Measurements from ENCODE around the gene ACADSB. TPM values are rescaled to one million over a fixed set of nuclear protein-coding genes. Genes with fewer than 3 reads are reported as not detected.
A peak's percentile ranks its signal among the peaks of the same experiment; 100 is the strongest.

The ACADSB gene
- total and polyA plus RNA-seq, 2 experiments from 2014 or later: 40.6 to 50.6 TPM

- Histone ChIP-seq H3K27me3 (no peaks in the 10 kb centered on the region), H3K4me3 (peak overlapping the region; percentile 64), H3K4me1 (ENCODE audit: insufficient read depth) (peaks cover 18% of the 10 kb centered on the region), H3K4me2 (peak overlapping the region; percentile 80), H4K20me1 (ENCODE audit: insufficient read depth, poor library complexity, severe bottlenecking) (peaks cover 29% of the 10 kb centered on the region), H3K9me3 (ENCODE audit: low read depth) (no peaks in the 10 kb centered on the region), H3K36me3 (replicated peaks; ENCODE audit: insufficient read depth, low read depth) (no peaks in the 10 kb centered on the region), H3K79me2 (peaks cover 80% of the 10 kb centered on the region), H3K27ac (peak overlapping the region; percentile 89), H3K9me2 (replicated peaks; ENCODE audit: insufficient read depth) (no peaks in the 10 kb centered on the region), H2AFZ (peak overlapping the region; percentile 82)
- DNase-seq (ENCODE audit: low spot score): peak; percentile 80
- WGBS (ENCODE audit: low lambda C conversion rate, missing lambda C conversion rate): 5% methylated on average over 29 of the region's 30 CpGs
- TF ChIP-seq EZH2phosphoT487 (IDR thresholded peaks at IDR 0.05; ENCODE audit: low read depth, severe bottlenecking, unreplicated experiment) (no peak), EZH2 (IDR thresholded peaks at IDR 0.05; ENCODE audit: borderline replicate concordance) (no peak)
- TF ChIP-seq, protein P1, sequence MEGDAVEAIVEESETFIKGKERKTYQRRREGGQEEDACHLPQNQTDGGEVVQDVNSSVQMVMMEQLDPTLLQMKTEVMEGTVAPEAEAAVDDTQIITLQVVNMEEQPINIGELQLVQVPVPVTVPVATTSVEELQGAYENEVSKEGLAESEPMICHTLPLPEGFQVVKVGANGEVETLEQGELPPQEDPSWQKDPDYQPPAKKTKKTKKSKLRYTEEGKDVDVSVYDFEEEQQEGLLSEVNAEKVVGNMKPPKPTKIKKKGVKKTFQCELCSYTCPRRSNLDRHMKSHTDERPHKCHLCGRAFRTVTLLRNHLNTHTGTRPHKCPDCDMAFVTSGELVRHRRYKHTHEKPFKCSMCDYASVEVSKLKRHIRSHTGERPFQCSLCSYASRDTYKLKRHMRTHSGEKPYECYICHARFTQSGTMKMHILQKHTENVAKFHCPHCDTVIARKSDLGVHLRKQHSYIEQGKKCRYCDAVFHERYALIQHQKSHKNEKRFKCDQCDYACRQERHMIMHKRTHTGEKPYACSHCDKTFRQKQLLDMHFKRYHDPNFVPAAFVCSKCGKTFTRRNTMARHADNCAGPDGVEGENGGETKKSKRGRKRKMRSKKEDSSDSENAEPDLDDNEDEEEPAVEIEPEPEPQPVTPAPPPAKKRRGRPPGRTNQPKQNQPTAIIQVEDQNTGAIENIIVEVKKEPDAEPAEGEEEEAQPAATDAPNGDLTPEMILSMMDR (IDR thresholded peaks at IDR 0.05; ENCODE audit: poor library complexity): no peak
Measured at GRCh38 chr10:123007558-123008354, 1.1 kb upstream of the ACADSB start.

DNA sequence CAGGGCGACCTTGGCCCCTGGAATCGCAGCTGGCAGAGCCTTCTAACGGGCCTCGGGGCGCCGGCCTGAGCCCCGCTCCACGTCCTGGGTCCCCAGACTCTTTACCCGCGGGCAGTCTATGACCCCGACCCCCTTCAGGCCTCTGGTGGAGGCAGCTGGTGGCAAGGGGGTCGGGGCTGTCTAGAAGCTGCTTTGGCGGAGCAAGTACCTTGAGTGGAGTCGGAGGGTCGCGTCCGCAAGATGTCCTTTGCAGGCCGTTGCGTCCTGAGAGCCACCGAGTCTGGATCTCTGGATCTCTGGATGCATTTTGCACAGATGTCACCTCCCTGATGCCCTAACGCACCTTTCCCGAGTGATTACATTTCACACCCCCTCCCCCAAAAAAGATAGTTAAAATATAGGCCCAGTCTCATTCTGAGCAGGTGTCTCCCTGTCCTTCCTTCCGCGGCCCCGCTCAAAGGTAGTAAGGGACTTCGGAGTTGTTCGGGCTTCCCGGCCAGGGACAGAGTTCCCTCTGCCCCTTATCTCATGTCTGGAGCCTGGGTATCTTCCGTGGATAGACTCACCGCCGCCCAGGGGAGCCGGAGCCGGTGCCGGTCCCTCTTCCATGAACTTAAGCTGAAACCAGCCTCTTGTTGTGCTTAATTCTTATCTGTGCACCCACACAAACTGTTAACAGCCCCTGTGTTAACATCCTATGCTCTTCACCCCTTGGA lies 457 bp downstream of the ACADSB start:
- TF ChIP-seq, protein P1 (IDR thresholded peaks at IDR 0.05; ENCODE audit: poor library complexity): no peak
- TF ChIP-seq EZH2phosphoT487 (IDR thresholded peaks at IDR 0.05; ENCODE audit: low read depth, severe bottlenecking, unreplicated experiment): no peak
- TF ChIP-seq EZH2 (IDR thresholded peaks at IDR 0.05; ENCODE audit: borderline replicate concordance): no peak
- peaks cover 18% of the 10 kb centered on the region for H3K4me1 ChIP-seq (ENCODE audit: insufficient read depth)

DNA sequence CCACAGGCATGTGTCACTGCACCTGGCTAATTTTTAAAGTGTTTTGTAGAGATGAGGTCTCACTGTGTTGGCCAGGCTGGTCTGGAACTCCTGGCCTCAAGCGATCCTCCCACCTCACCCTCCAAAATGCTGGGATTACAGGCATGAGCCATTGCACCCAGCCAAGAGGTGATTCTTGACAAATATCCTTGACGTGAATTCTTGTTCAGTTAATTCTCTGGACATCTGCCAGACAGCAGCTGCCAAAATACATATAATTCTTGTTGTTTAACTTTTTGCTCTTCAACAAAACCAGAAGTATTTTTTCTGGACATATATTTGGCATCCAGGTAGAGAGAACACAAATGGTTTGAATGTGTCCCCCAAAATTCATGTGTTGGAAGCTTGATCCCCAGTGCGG lies 3.2 kb downstream of the ACADSB start:
- no peak overlapping the region for H2AFZ ChIP-seq
- peaks cover 8% of the 10 kb centered on the region for H4K20me1 ChIP-seq (ENCODE audit: insufficient read depth, poor library complexity, severe bottlenecking)
- H3K27me3 ChIP-seq: no peaks in the 10 kb centered on the region
- no peaks in the 10 kb centered on the region for H3K9me2 ChIP-seq (replicated peaks; ENCODE audit: insufficient read depth)
- H3K4me1 ChIP-seq (ENCODE audit: insufficient read depth): peaks cover 14% of the 10 kb centered on the region
- DNase-seq (ENCODE audit: low spot score): no peak
- H3K4me3 ChIP-seq: no peak overlapping the region
- no peak overlapping the region for H3K27ac ChIP-seq
- no peaks in the 10 kb centered on the region for H3K9me3 ChIP-seq (ENCODE audit: low read depth)
- no peaks in the 10 kb centered on the region for H3K36me3 ChIP-seq (replicated peaks; ENCODE audit: insufficient read depth, low read depth)
- WGBS (ENCODE audit: low lambda C conversion rate, missing lambda C conversion rate): 96% methylated on average over 3 of the region's 3 CpGs
- TF ChIP-seq EZH2 (IDR thresholded peaks at IDR 0.05; ENCODE audit: borderline replicate concordance) (no peak), EZH2phosphoT487 (IDR thresholded peaks at IDR 0.05; ENCODE audit: low read depth, severe bottlenecking, unreplicated experiment) (no peak)
- TF ChIP-seq, protein P1 (IDR thresholded peaks at IDR 0.05; ENCODE audit: poor library complexity): no peak
- no peak overlapping the region for H3K4me2 ChIP-seq
- peaks cover 44% of the 10 kb centered on the region for H3K79me2 ChIP-seq

More for the DNA sequence above, 457 bp downstream of the ACADSB start:
- peak overlapping the region; percentile 90 for H3K4me2 ChIP-seq
- peak; percentile 45 for DNase-seq (ENCODE audit: low spot score)
- no peaks in the 10 kb centered on the region for H3K27me3 ChIP-seq
- WGBS (ENCODE audit: low lambda C conversion rate, missing lambda C conversion rate): 3% methylated on average over 33 of the region's 34 CpGs
- H3K9me2 ChIP-seq (replicated peaks; ENCODE audit: insufficient read depth): no peaks in the 10 kb centered on the region
- H3K9me3 ChIP-seq (ENCODE audit: low read depth): no peaks in the 10 kb centered on the region
- H4K20me1 ChIP-seq (ENCODE audit: insufficient read depth, poor library complexity, severe bottlenecking): peaks cover 29% of the 10 kb centered on the region
- peak overlapping the region; percentile 81 for H2AFZ ChIP-seq
- H3K36me3 ChIP-seq (replicated peaks; ENCODE audit: insufficient read depth, low read depth): no peaks in the 10 kb centered on the region
- peak overlapping the region; percentile 67 for H3K4me3 ChIP-seq
- peak overlapping the region; percentile 54 for H3K27ac ChIP-seq
- peaks cover 65% of the 10 kb centered on the region for H3K79me2 ChIP-seq

Data from hepatocyte (in vitro differentiated cells).